Activated CD4-positive, alpha-beta T cell treated with anti-CD3 and anti-CD28 coated beads, Interleukin-2, amount 50 U/mL, for 24 hours (primary cell): ENCODE data around the gene PPID.
A peak's percentile ranks its signal among the peaks of the same experiment; 100 is the strongest.
"Not testable (repeated sequence)": the region's sequence is repeated elsewhere in the genome, so short reads cannot be mapped to it uniquely, and the experiment has no call there.

Experiments used
- DNase-seq, 2 donors: peaks; one replicate each; pipeline ENCODE4 v3.0.0-alpha.2; 2020; ENCODE audit warnings: low read depth in 1 of 2, low spot score in 1 of 2

PPID gene

DNA sequence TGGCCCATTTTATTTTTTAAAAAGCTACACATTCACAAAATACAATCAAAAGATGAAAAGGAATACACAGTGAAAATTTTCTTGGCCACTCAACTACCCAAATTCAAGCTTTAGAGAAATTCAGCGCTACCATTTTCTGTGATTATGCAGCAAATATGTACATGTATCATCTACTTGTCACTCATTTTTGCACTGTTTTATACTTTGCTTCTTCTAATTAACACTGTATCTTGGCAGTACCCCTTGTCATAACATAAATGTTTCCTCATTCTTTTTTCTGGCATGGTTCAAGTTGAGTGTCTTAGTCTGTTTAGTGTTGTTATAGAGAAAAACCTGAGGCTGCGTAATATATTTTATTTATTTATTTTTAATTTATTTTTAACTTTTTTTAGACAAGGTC, 15.7 kb upstream of the PPID start:
- DNase-seq = no peak

GRCh38 chr4:158729716-158730559, 6.7 kb upstream of the PPID start:
- peak in 1 of 2 donors; percentile 38 for DNase-seq

- no peak for DNase-seq
These were observed 5.0 kb upstream of the PPID start for GRCh38 chr4:158728236-158728635.

GRCh38 chr4:158726633-158727032, 3.4 kb upstream of the PPID start:
- no peak for DNase-seq

DNA sequence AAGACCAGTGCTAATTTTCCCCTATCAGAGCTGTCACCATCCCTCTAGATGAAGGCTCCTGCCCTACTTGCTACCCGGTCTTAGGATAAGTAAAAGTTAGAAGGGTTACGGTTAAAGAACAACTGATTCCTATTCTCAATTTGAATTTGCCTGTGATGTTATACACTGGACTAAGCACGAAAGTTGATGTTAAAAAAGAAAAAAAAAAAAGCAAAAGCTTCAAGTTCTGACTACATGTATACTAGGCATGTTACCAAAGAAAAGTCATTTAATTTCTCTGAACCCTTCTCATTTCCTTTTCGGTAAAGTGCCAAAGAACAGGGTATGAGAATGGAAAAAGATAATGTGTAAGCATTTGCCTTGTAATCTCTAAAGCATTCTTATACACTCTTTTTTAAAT, 1.4 kb upstream of the PPID start:
- no peak for DNase-seq

DNA sequence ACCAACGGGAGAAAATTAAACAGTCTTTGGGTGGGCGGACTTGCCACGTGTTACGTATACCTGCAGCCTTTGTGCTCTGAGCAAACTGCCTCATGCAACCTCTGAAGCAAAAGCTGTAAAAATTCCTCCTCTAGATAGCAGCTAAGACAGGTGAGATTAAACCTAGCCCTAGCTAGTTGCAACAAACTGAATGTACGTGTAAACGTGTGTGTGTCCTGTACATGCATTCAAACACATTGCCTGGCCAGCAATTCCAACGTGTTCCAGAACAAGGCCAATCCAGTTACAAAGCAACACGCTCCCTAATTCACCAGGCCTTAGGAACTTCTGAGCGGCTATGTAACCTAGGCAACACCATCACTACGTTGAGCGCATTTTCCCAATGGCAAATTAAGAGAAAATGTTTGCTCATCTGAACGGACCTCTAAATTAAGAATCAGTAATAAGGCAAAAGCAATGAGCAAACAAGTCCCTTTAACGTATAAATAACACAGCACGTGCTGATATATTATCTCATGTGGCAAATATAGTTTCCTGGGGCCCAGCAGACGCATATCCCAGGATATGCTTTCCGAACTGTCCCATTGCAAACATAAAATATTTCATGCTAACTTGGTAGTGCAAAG, 792 bp downstream of the PPID start:
- DNase-seq = no peak

DNA sequence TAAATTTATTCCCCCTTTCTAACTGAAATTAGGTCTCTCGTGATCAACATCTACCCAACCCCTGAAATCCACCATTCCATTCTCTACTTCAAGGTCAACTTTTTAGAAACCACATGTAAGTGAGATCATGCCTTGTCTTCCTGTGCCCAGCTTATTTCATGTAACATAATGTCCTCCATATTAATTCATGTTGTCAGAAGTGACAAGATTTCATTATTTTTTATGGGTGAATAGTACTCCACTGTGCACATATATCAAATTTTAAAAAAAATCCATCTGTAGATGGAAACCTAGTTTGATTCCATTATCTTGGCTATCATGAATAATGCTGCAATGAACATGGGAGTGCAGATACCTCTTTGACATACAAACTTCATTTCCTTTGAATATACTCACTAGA, 1.5 kb downstream of the PPID start:
- DNase-seq = no peak

- no peak for DNase-seq
These were observed 7.4 kb downstream of the PPID start for GRCh38 chr4:158715802-158716201.

- DNase-seq = no peak
These were observed 8.3 kb downstream of the PPID start for GRCh38 chr4:158714937-158715336.

DNA sequence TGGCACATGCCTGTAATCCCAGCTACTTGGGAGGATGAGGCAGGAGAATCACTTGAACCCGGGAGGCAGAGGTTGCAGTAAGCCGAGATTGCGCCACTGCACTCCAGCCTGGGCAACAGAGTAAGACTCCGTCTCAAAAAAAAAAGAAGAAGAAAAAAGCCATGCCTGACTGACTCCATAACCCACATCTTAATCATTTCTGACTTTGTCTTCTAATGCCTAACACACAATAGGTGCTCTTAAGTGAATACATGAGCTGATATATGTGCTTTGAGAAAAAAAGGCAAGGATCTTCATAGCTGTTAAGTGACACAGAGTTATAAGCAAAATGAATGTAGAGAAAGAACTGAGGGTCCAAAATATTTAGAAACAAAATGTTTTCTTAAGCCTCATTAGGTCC, 10.6 kb downstream of the PPID start:
- not testable (repeated sequence) for DNase-seq

DNA sequence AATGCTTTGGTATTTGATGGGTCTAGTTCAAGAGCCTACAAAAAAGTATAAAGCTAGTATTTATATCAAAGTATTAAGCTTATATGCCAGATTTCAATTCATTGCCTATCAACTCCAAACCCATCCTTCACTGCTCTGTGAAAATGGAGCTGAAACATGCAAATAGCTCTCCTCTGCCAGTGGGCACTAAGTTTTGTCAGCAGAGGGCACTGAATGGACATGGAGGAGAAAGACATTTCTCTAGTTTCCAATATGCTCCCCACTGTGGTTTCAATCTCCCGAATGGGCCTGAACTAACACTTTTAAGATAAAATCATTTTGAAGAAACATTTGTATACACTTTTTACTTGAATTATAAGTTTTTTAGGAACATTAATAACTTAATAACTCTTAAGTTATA, 12.4 kb downstream of the PPID start:
- no peak for DNase-seq

- DNase-seq = no peak
These were observed 18.9 kb downstream of the PPID start for GRCh38 chr4:158704274-158704673.

- no peak for DNase-seq
These were observed 34.4 kb downstream of the PPID start for GRCh38 chr4:158688813-158689212.

DNA sequence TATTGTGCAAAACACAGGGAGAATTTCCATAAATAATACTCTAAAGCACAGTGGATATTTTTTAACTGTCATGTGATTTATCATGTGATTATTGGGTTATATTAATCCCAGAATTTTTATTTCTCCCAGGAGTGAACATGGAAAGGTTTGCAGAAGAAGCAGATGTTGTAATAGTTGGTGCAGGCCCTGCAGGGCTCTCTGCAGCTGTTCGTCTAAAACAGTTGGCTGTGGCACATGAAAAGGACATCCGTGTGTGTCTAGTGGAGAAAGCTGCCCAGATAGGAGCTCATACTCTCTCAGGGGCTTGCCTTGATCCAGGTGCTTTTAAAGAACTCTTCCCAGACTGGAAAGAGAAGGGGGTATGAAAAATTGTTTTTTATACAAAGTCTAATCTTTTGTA, 41.1 kb downstream of the PPID start:
- DNase-seq = no peak

DNA sequence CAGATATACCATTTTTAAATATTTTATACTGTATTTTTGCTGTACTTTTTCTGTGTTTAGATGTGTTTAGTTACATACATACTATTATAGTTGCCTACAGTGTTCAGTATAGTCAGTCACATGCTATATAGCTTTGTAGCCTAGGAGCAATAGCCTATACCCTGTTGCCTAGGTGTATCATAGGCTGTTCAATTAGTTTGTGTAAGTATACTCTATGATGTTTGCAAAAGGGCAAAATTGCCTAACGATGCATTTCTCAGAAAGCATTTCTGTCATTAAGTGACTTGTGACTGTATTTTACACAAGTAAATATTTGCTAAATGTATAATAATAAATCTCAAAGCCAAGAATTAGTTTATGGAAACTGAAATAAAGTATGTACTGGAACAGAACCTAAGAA, 41.6 kb downstream of the PPID start:
- DNase-seq = no peak

DNA sequence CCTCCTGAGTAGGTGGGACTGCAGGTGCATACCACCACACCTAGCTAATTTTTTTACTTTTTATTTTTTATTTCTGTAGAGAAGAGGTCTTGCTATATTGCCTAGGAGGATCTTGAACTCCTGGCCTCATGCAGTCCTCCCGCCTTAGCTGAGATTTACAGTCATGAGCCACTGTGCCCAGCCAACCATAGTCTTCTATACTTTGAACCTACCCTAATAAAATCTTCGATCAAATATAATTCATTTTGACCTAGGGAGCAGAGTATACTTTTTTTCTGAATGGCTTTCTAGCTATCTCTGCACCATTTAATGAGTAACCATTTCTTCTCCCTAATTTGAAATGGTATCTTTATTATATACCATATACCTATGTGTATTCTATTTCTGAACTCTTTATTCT, 44.4 kb downstream of the PPID start:
- no peak for DNase-seq

GRCh38 chr4:158676076-158676475, 47.1 kb downstream of the PPID start:
- no peak for DNase-seq

DNA sequence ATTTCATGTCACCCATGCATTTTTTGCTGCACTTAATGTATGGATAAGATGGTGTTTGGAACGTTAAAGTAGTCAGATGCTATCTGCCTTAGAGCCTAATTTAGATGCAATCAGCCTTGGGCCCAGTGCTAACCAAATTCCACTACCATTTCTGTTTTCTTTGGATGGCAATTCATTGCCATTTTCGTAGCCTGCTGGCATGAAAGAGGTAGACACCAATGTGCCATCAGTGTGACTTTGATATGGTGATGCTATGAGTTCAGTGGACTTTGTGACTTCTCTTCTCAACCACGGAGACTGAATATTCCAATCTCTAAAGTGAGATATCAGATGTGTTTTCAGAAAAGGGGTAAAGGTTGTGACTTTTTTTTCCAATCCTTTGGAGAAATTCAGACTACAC, 49.6 kb downstream of the PPID start:
- DNase-seq = no peak

GRCh38 chr4:158671915-158672806, 51.0 kb downstream of the PPID start, which contains the start of gene ETFDH:
TSS of gene ETFDH (plus strand) at chr4:158672296. CDS start at chr4:158672457, 161 bp downstream.
- peak; percentile 94 to 99 for DNase-seq

- DNase-seq = no peak
These were observed 51.6 kb downstream of the PPID start, which contains the start of gene C4orf46 for GRCh38 chr4:158671665-158671914. TSS of gene C4orf46 (minus strand) at chr4:158671887. CDS start at chr4:158671801, 86 bp downstream.

GRCh38 chr4:158670975-158671664, 52.1 kb downstream of the PPID start:
- DNase-seq = peak; percentile 26 to 46
